GM19023 (cell line): ENCODE data around the gene CTF1.

Experiments
- ATAC-seq: cut with Tn5 transposase; IDR thresholded peaks from one replicate; pipeline ENCODE4 v1.9.1; 2021; ENCODE audit warnings: mild to moderate bottlenecking, moderate library complexity; ENCODE audit not compliant: unreplicated experiment

CTF1 gene

GRCh38 chr16:30904114-30904780 lies 7.8 kb downstream of the CTF1 start:
- ATAC-seq: no peak

GRCh38 chr16:30907064-30907463 lies 10.7 kb downstream of the CTF1 start:
- ATAC-seq: no peak

- ATAC-seq: no peak
These were observed 14.1 kb downstream of the CTF1 start for GRCh38 chr16:30910427-30911029.

- no peak for ATAC-seq
These were observed 16.5 kb downstream of the CTF1 start for GRCh38 chr16:30912794-30913412.

- ATAC-seq: no peak
These were observed 18.4 kb downstream of the CTF1 start for GRCh38 chr16:30914830-30915229.

- no peak for ATAC-seq
These were observed 22.2 kb downstream of the CTF1 start for GRCh38 chr16:30918614-30919013.

GRCh38 chr16:30920891-30921290 lies 24.5 kb downstream of the CTF1 start:
- no peak for ATAC-seq

GRCh38 chr16:30921459-30921747 lies 25.0 kb downstream of the CTF1 start:
- no peak for ATAC-seq

GRCh38 chr16:30921748-30922419 lies 25.5 kb downstream of the CTF1 start:
- ATAC-seq: peak; percentile 1

- peak; percentile 75 for ATAC-seq
These were observed 26.1 kb downstream of the CTF1 start for GRCh38 chr16:30922420-30922959.

- peak; percentile 53 for ATAC-seq
These were observed 26.6 kb downstream of the CTF1 start for GRCh38 chr16:30922960-30923535.

GRCh38 chr16:30923554-30924075 lies 27.2 kb downstream of the CTF1 start, which contains the start of gene FBXL19:
FBXL19 (plus strand) TSS chr16:30923572; CDS start chr16:30925755, 2,183 bp downstream.
- ATAC-seq: no peak

GRCh38 chr16:30924076-30924912 lies 27.9 kb downstream of the CTF1 start:
- ATAC-seq: no peak

- ATAC-seq: no peak
These were observed 28.7 kb downstream of the CTF1 start for GRCh38 chr16:30924913-30925631.

GRCh38 chr16:30925632-30925987 lies 29.2 kb downstream of the CTF1 start:
- ATAC-seq: no peak

GRCh38 chr16:30925995-30926811 lies 29.8 kb downstream of the CTF1 start:
- ATAC-seq: no peak

- no peak for ATAC-seq
These were observed 30.7 kb downstream of the CTF1 start for GRCh38 chr16:30926937-30927788.
